PC-3 (cell line): Measurements from ENCODE around the gene CALN1. TPM values are rescaled to one million over a fixed set of nuclear protein-coding genes. Genes with fewer than 3 reads are reported as not detected.

Experiments
- ATAC-seq: fragments of 200-7000 bp; cut with Tn5 transposase; 2 replicates; pipeline ENCODE4 v1.9.1; 2020; ENCODE audit warnings: mild to moderate bottlenecking, moderate library complexity
- BruUV-seq: library from RNA; stranded (reverse); fragments of 400-500 nt; replicated peaks from 2 replicates; lab custom pipeline; 2021; lab: Mats Ljungman, UMichigan
- CTCF ChIA-PET: fragments of 300-600 bp; sonication (Branson Sonifier 250); formaldehyde crosslinking; loops from one replicate; lab custom pipeline; 2022; ENCODE audit warnings: antibody characterized with exemption; lab: Charles Lee
- POLR2A ChIA-PET: fragments of 300-600 bp; sonication (Branson Sonifier 250); formaldehyde crosslinking; loops from one replicate; lab custom pipeline; 2022; ENCODE audit warnings: antibody characterized with exemption; ENCODE audit not compliant: unreplicated experiment; lab: Charles Lee
- DNase-seq: peaks from one replicate; pipeline ENCODE4 v3.0.0-alpha.2; 2015
- H2AFZ ChIP-seq: fragments of 300-600 bp; sonication (generic); 2 replicates; pipeline ENCODE4 v1.6.0; 2016; ENCODE audit warnings: antibody characterized with exemption, low read length
- H3F3A ChIP-seq: fragments of 300-600 bp; sonication (generic); one replicate; pipeline ENCODE4 v1.6.0; 2017; ENCODE audit warnings: antibody characterized with exemption, low read length, control low read depth, mild to moderate bottlenecking; ENCODE audit not compliant: unreplicated experiment
- H3K27ac ChIP-seq: fragments of 300-600 bp; sonication (generic); 2 replicates; pipeline ENCODE4 v1.5.1; 2016; ENCODE audit warnings: mild to moderate bottlenecking, low read length
- H3K27me3 ChIP-seq: fragments of 300-600 bp; sonication (generic); 2 replicates; pipeline ENCODE4 v1.6.1; 2016; ENCODE audit warnings: low read length, mixed read lengths
- H3K36me3 ChIP-seq: fragments of 300-600 bp; sonication (generic); 2 replicates; pipeline ENCODE4 v1.6.1; 2016; ENCODE audit warnings: low read depth, mixed run types, low read length, mixed read lengths
- H3K4me1 ChIP-seq: fragments of 300-600 bp; sonication (generic); 2 replicates; pipeline ENCODE4 v1.5.1; 2016; ENCODE audit warnings: low read length; ENCODE audit not compliant: insufficient read depth
- H3K4me2 ChIP-seq: fragments of 300-600 bp; sonication (generic); 2 replicates; pipeline ENCODE4 v1.6.0; 2016; ENCODE audit warnings: low read length
- H3K4me3 ChIP-seq: fragments of 300-600 bp; sonication (generic); 2 replicates; pipeline ENCODE4 v1.5.1; 2016; ENCODE audit warnings: mild to moderate bottlenecking, low read length, mixed read lengths
- H3K79me2 ChIP-seq: fragments of 300-600 bp; sonication (generic); 2 replicates; pipeline ENCODE4 v1.6.1; 2017; ENCODE audit warnings: low read length, mixed read lengths
- H3K9ac ChIP-seq: fragments of 300-600 bp; sonication (generic); 2 replicates; pipeline ENCODE4 v1.6.0; 2016; ENCODE audit warnings: mild to moderate bottlenecking, low read length
- H3K9me2 ChIP-seq: fragments of 300-600 bp; sonication (generic); replicated peaks from 2 replicates; pipeline ENCODE4 v1.6.1; 2016; ENCODE audit warnings: mixed run types, low read length, mixed read lengths
- H3K9me3 ChIP-seq: fragments of 300-600 bp; sonication (generic); 2 replicates; pipeline ENCODE4 v1.6.1; 2016; ENCODE audit warnings: low read length, mixed read lengths
- H4K20me1 ChIP-seq: fragments of 300-600 bp; sonication (generic); 2 replicates; pipeline ENCODE4 v1.6.1; 2016; ENCODE audit warnings: low read length, mixed read lengths
- EZH2 ChIP-seq: fragments of 300-600 bp; sonication (generic); IDR thresholded peaks from one replicate; pipeline ENCODE4 v1.6.1; 2017; ENCODE audit warnings: antibody characterized with exemption, mild to moderate bottlenecking, low read length; ENCODE audit not compliant: unreplicated experiment
- EZH2phosphoT487 ChIP-seq: fragments of 300-600 bp; sonication (generic); IDR thresholded peaks from 2 replicates; pipeline ENCODE4 v1.6.1; 2018; ENCODE audit warnings: mild to moderate bottlenecking, antibody characterized with exemption, low read length, borderline replicate concordance
- intact Hi-C: fragments of 100-400 bp; cut with micrococcal nuclease; formaldehyde crosslinking; loops from 2 replicates; pipeline ENCODE4 v1.9.0; 2023
- total RNA-seq: library from RNA; depleted of rRNA; stranded (reverse); fragments of >200 nt; gene quantifications from 2 replicates; pipeline ENCODE4 v1.2.3, GENCODE V29; 2014
- TF ChIP-seq, protein P1 (sequence below): fragments of 300-600 bp; sonication (generic); conservative IDR thresholded peaks from 2 replicates; pipeline ENCODE4 v1.5.1; 2017; ENCODE audit warnings: antibody characterized with exemption, low read depth, mild to moderate bottlenecking, low read length

Gene CALN1
- total RNA-seq, 1 experiment from 2014 or later, result not detected

DNA sequence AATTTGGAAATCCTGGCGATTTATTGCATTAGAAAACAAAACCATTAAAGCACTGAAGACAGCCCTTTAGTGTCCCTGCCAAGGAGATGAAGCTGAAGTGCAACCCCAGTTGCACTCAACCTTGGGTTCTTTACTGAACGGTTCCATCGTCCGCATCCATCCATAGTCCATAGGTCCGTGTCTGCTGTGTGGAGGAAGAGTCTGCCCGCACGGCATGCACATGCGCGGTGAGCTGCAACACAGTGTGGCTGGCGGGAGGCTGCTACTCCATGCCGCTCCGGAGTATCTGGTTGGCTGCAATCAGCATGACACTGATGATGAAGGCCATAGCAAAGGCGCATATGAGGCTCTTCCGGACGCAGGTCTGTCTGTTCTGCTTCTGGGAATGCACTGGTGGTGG, 624.6 kb downstream of the CALN1 start:
- no peaks in the 10 kb centered on the region for H3K9me3 ChIP-seq
- H2AFZ ChIP-seq, result no peak overlapping the region
- no peaks in the 10 kb centered on the region for H3K9me2 ChIP-seq
- DNase-seq, result no peak
- no peak overlapping the region for H3K27ac ChIP-seq
- H3F3A ChIP-seq, result no peaks in the 10 kb centered on the region
- ChIA-PET POLR2A (no interaction called here), CTCF (no interaction called here)
- no peak overlapping the region for H3K4me2 ChIP-seq
- no peaks in the 10 kb centered on the region for H3K36me3 ChIP-seq
- ATAC-seq, result no peak
- no peaks in the 10 kb centered on the region for H4K20me1 ChIP-seq
- intact Hi-C loops, result no loop called here
- H3K4me3 ChIP-seq, result no peak overlapping the region
- BruUV-seq, result no TSS peak
- H3K27me3 ChIP-seq, result no peaks in the 10 kb centered on the region
- H3K79me2 ChIP-seq, result no peaks in the 10 kb centered on the region
- TF ChIP-seq, protein P1, sequence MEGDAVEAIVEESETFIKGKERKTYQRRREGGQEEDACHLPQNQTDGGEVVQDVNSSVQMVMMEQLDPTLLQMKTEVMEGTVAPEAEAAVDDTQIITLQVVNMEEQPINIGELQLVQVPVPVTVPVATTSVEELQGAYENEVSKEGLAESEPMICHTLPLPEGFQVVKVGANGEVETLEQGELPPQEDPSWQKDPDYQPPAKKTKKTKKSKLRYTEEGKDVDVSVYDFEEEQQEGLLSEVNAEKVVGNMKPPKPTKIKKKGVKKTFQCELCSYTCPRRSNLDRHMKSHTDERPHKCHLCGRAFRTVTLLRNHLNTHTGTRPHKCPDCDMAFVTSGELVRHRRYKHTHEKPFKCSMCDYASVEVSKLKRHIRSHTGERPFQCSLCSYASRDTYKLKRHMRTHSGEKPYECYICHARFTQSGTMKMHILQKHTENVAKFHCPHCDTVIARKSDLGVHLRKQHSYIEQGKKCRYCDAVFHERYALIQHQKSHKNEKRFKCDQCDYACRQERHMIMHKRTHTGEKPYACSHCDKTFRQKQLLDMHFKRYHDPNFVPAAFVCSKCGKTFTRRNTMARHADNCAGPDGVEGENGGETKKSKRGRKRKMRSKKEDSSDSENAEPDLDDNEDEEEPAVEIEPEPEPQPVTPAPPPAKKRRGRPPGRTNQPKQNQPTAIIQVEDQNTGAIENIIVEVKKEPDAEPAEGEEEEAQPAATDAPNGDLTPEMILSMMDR, result no peak
- no peak for TF ChIP-seq EZH2
- TF ChIP-seq EZH2phosphoT487, result no peak
- no peaks in the 10 kb centered on the region for H3K4me1 ChIP-seq
- H3K9ac ChIP-seq, result no peak overlapping the region

DNA sequence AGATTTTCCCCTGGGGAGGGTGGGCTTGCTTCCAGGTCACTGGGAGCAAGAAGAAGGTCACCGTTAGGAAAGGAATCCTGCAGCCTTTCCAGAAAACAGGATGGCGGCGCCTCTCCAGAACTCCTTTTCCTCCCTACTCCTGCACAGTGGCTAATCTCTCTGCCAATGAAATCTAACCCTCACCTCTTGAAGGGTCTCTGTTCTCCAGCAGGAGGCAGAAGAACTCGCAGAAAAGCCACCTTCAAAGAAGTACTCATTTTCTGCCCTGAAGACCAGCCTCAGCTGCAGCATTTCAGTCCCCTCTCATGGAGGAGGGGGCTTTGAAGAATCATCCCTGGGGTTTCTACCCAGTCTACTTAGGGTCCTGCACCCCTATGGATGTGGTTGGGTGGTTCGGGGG, 626.9 kb downstream of the CALN1 start:
- ATAC-seq, result no peak
- Histone ChIP-seq H3K36me3 (no peaks in the 10 kb centered on the region), H4K20me1 (no peaks in the 10 kb centered on the region), H3K4me1 (no peaks in the 10 kb centered on the region), H3K9me3 (no peaks in the 10 kb centered on the region), H3K27me3 (no peaks in the 10 kb centered on the region), H3K9ac (no peak overlapping the region), H3K4me3 (no peak overlapping the region), H2AFZ (no peak overlapping the region), H3K79me2 (no peaks in the 10 kb centered on the region), H3F3A (no peaks in the 10 kb centered on the region), H3K27ac (no peak overlapping the region), H3K9me2 (no peaks in the 10 kb centered on the region), H3K4me2 (no peak overlapping the region)
- no peak for DNase-seq
- TF ChIP-seq EZH2 (no peak), EZH2phosphoT487 (no peak)
- TF ChIP-seq, protein P1, result no peak
- intact Hi-C loops, result no loop called here
- ChIA-PET POLR2A (no interaction called here), CTCF (no interaction called here)
- no TSS peak for BruUV-seq

GRCh38 chr7:71784781-71785180, 627.4 kb downstream of the CALN1 start:
- POLR2A ChIA-PET, result no interaction called here
- no peaks in the 10 kb centered on the region for H3F3A ChIP-seq
- H3K27ac ChIP-seq, result no peak overlapping the region
- no peak overlapping the region for H3K9ac ChIP-seq
- H4K20me1 ChIP-seq, result no peaks in the 10 kb centered on the region
- no peak overlapping the region for H3K4me2 ChIP-seq
- no peaks in the 10 kb centered on the region for H3K4me1 ChIP-seq
- no peaks in the 10 kb centered on the region for H3K36me3 ChIP-seq
- H2AFZ ChIP-seq, result no peak overlapping the region
- H3K4me3 ChIP-seq, result no peak overlapping the region
- DNase-seq (no peak), ATAC-seq (no peak)
- H3K79me2 ChIP-seq, result no peaks in the 10 kb centered on the region
- H3K9me3 ChIP-seq, result no peaks in the 10 kb centered on the region
- H3K9me2 ChIP-seq, result no peaks in the 10 kb centered on the region
- no peaks in the 10 kb centered on the region for H3K27me3 ChIP-seq
- CTCF ChIA-PET, result no interaction called here
- intact Hi-C loops, result no loop called here
- no TSS peak for BruUV-seq
- TF ChIP-seq EZH2phosphoT487 (no peak), EZH2 (no peak)
- TF ChIP-seq, protein P1, result no peak
